ENCODE data around the gene SULF2. TPM values are rescaled to one million over a fixed set of nuclear protein-coding genes. Genes with fewer than 3 reads are reported as not detected.

SULF2 gene
- total RNA-seq, 1 donor from 2014 or later: 217 TPM

GRCh38 chr20:47762699-47763268 is 22.5 kb downstream of the SULF2 start:
- no peak for DNase-seq (ENCODE audit: low read depth)

GRCh38 chr20:47761482-47762047 is 23.7 kb downstream of the SULF2 start:
- DNase-seq (ENCODE audit: low read depth): no peak

DNA sequence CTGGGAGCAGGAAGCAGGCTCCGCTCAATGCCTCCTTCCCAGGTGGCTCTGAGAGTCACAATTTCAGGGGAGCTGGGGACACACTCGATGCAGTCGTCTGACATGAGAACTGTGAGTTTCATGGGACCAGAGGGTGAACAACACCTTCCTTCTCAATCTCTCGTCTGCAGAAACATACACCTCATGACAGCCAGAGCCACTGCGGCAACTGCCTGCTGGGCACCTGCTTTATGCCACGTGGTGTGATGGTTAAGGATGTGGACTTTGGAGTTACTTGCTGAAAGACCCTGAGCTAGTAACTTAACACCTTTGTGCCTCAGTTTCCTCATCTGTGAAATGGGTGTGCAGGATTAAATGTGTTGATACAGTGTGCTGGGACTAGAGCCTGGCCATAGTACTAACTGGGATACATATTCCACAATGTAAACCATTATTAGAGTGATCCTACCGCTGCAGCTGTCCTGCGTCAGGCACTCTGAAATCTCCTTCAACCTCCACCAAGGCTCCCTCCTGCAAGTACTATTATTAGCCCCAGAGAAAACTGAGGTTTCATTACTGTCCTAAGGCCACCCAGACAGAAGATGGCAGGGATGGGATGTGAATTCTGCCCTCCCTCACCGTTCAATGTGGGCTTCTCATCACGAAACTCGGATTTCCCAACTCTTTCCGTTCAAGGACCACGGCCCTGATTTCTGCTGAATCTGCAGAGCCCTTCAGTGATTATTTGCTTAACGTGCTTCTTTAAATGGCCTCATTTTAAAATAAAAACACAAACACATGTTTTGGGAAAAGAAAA is 24.4 kb downstream of the SULF2 start:
- DNase-seq (ENCODE audit: low read depth): no peak

DNA sequence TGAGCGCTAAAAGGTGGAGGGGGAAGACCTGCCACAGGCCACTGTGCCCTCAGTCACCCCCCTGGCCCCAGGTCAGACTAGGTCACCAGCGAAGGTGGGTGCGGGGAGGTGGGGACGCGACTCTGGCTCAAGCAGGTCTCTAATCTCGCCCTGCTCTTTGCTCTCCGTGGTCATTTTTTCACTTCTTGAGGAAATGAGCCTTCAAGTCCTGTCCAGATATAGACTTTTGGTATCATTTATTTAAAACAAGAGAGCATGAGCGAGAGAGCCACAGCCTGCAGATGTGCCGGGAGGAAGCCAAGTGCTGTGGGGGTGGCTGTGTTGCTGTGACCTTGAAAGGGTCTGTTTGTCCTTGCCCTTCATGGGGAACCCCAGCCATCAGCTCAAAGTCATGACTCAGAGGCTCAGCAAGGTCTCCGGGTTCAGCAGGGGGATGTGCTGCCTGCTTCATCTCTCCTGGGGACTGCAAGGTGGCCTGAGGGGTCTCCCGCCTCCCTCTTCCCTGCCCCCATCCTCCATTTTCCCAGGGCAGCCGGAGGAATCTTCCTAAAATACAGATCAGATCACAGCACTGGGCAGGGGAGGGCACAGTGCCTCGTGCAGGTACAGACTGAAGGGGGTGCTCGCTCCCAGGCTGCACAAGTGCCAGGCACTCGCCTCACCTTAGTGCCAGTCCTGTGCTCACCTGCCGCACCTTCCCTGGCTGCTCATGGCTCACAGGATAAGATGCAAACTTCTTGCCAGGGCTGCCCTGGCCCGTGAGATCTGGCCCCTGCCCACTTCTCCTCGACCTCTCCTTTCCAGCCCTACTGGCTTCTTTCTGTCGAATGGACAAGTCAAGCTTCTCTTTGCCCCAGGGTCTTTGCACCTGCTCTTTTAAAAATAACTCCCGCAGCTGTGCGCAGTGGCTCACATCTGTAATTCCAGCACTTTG is 26.5 kb downstream of the SULF2 start:
- no peak for DNase-seq (ENCODE audit: low read depth)

- no peak for DNase-seq (ENCODE audit: low read depth)
These were observed 27.9 kb downstream of the SULF2 start for GRCh38 chr20:47757145-47758035.

GRCh38 chr20:47754946-47755652 is 30.2 kb downstream of the SULF2 start:
- DNase-seq (ENCODE audit: low read depth): no peak

GRCh38 chr20:47754388-47754715 is 30.9 kb downstream of the SULF2 start:
- DNase-seq (ENCODE audit: low read depth): no peak

DNA sequence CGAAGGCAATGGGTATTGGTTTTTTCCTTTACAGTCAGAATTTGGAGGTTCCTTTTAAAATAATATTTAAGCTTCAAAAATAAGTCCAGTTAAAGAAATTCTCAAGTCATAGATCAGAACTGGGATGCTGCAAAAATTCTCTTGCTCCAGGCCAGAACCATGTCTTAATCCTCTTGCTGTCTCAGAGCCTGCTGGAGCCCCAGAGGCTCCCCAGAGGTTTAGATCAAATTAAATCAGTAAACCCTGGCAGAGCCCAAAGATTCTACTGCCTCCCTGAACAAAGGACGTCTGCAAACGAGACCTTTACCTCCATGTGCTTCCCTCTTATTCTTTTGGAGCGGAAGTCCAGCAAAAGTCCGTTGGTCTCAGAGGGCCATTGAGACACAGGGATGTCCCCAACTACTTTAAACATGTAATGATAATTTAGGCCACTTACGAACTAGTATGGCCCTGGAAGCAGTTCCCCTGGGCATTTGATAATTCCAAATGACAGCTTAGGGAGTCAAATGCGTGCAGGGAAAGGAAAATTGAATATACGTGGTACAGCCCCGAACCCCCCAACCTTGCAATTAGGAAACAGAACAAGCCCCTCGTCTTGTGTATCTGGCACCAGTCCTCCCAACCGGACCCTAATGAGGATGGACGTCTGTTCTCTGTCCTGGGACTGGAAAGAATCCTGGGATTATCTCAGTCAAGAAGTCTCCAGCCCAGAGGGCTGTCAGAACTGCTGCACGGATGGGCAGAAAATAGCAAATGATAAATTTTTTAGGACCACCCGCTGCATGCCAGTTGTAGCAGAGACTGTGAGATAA is 31.5 kb downstream of the SULF2 start:
- no peak for DNase-seq (ENCODE audit: low read depth)

GRCh38 chr20:47751449-47751848 is 33.8 kb downstream of the SULF2 start:
- no peak for DNase-seq (ENCODE audit: low read depth)

GRCh38 chr20:47749339-47749738 is 35.9 kb downstream of the SULF2 start:
- no peak for DNase-seq (ENCODE audit: low read depth)

DNA sequence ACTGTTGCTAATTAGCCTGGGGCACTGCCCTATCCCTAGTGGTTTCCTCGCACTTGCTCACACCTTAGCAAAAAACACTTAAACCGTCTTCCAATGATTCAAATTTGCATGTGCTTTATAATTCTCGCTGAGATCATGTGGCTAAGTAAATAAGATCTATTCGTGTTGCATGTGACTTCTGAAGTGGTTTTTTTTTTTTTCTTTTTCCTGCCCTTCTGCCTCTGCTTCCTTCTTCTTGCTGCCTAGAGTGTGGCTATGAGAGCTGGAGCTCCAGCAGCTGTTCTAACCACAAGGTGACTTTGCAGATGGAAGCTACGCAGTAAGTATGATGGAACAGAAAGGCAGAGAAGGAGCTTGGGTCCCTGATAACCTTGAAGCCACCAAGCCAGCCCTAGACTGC is 36.5 kb downstream of the SULF2 start:
- DNase-seq (ENCODE audit: low read depth): no peak

DNA sequence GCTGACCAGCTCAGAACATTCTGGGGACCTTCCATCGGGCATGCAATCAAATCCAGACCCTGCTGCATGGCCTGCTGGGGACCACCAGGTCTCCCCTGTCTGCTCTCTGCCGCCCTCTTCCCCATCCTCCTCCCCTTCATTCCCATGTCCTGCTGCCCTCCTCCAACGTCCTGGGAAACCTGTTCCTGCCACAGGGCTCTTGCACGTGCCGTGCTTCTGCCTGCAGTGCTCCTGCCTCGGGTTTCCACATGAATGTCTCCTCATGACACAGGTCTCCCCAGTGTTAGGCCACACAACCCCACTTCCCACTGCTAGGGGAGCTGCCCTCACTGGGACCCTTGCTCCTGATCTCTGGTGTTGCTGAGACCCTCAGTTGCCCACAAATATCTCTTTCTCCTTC is 37.2 kb downstream of the SULF2 start:
- no peak for DNase-seq (ENCODE audit: low read depth)

- DNase-seq (ENCODE audit: low read depth): no peak
These were observed 37.6 kb downstream of the SULF2 start for GRCh38 chr20:47747669-47748031.

DNA sequence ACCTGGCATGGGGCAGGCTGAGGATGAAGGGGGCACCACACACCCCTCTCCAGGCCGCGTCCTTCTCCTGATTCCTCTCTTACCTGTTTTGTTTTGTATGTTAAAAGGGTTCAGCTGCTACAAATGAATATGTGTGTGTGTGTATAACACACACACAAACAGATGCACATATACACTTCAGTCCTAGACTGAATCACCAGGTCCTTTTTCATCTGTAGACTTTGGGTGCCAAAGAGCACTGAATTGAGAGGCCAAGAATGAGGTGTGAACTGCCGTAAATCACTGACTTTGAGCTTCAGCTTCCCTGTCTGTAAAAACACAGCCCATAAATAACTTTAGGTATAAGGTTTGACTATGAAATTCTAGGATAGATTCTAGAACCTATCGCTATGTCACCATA is 40.5 kb downstream of the SULF2 start:
- no peak for DNase-seq (ENCODE audit: low read depth)

GRCh38 chr20:47743671-47744070 is 41.6 kb downstream of the SULF2 start:
- DNase-seq (ENCODE audit: low read depth): no peak

DNA sequence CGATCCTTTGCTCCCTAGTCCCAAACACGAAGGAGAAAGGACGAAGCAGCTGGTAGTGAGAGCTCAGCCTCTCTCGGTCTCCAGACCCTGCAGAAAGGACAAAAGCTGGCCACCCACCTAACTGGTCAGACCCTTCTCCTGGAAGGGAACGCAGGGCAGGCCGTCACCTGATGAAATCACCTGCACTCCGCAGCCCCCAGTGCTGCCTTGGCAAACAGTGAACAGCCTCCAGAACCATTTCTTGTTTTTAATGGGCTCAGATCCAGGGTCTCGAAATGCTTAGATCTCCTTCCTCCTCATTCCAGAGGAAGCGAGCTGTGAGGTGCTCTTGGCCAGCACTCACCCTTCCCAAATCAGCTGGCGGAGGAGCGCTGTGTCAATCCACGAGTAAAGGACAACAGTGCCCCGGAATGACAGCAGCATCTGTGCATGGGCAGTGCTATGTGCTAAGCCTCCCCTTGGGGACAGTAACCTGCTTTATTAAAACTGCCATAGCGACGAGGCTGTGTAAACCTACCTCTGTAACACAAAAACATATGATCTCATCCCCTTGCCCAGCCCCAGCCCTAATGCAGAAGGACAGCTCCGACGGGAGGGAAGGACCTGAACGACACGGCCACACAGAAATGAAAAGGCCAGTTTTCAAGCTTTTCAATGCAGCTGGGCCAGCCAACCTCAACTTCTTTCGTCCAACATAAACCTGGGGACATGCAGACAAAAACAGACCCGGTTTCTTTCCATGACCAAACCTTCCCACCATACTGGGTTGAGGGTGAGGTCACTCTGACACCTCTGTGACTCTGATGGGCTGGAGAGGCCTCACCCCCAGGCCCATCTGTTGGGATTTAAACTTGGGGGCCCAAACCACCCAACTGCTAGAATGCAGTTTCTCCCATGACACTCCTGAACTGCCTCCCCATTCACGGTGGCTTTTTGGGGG is 43.3 kb downstream of the SULF2 start:
- no peak for DNase-seq (ENCODE audit: low read depth)

DNA sequence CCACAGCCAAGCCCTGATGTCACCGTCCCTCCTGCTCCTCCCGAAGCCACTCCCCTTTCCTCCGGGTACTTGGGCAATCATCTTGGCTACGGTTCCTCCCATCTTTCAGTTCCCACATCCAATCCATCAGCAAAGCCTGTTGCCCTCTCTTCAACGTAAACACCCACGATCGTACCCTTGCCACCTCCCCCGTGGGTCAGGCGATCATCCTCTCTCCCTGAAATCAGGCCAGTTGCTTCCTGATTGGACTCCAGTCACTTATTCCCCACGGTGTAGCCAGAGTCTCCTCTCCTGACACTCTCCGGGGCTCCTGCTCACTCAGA is 44.5 kb downstream of the SULF2 start:
- DNase-seq (ENCODE audit: low read depth): no peak

DNA sequence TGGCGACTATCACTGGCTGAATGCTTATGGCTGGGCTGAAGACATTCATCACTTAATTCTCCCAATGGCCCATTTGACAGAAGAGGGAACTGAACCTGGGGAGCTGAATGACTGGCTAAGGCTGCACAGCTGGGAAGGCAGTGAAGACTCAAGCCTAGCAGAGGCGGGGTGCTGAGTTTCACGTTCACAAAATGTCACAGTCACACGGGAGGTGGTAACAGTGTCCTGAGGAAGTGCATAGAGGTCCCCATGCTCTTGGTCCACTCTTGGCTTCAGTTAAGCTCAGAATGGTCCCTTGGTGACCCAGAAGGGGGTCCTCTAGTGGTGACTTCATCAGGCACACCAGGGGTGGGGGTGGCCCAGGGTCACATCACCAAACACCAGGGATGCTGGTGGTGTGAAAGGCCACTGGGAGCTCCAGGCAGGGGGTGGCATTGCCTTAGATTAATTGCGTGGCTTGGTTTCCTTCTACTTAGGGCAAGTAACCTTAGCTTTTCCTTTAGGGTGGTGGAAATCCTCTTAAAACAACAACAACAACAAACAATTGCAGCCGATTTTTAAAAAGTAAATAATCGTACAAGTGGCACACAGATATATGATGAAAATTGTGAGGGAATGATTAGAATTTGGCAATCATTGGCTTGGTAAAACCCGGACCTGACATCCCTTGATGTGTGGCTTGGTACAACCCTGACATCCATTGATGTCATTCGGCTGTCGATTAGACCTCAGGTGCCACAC is 45.0 kb downstream of the SULF2 start:
- no peak for DNase-seq (ENCODE audit: low read depth)
